ENCODE measurements around the gene RFX8.

DNA sequence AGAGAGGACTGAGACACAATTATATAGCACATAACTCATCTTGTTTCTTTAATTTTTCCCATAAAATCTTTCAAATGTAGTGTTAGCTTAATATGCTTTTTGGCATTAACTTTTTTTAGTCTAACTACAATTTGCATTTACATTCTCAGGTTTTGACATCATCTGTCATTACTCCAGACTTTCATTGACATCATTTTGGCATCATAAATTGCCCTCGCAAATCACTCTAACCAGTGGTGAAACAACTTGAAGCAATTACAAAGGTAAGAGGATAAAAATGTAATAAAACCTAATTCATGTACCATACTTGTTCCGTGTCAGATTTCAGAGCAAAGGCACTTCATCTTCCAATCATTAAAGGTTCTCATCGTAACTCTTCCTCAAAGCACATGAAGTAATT lies 41.4 kb downstream of the RFX8 start:
- TF ChIP-seq MYC (IDR thresholded peaks at IDR 0.05; ENCODE audit: borderline replicate concordance, low read length) (no peak), JUNB (IDR thresholded peaks at IDR 0.05) (no peak), EP300 (IDR thresholded peaks at IDR 0.05) (no peak), TP53 (CRISPR knock-in tag; IDR thresholded peaks at IDR 0.05) (no peak), RCOR1 (IDR thresholded peaks at IDR 0.05; ENCODE audit: low read depth, low read length) (no peak), MAFK (IDR thresholded peaks at IDR 0.05; ENCODE audit: partially characterized antibody) (no peak), CHD2 (IDR thresholded peaks at IDR 0.05; ENCODE audit: low read length, partially characterized antibody) (no peak), BHLHE40 (IDR thresholded peaks at IDR 0.05; ENCODE audit: low read depth, low read length) (no peak), POLR2A (IDR thresholded peaks at IDR 0.05; ENCODE audit: low read length) (no peak)
- TF ChIP-seq, protein P1, sequence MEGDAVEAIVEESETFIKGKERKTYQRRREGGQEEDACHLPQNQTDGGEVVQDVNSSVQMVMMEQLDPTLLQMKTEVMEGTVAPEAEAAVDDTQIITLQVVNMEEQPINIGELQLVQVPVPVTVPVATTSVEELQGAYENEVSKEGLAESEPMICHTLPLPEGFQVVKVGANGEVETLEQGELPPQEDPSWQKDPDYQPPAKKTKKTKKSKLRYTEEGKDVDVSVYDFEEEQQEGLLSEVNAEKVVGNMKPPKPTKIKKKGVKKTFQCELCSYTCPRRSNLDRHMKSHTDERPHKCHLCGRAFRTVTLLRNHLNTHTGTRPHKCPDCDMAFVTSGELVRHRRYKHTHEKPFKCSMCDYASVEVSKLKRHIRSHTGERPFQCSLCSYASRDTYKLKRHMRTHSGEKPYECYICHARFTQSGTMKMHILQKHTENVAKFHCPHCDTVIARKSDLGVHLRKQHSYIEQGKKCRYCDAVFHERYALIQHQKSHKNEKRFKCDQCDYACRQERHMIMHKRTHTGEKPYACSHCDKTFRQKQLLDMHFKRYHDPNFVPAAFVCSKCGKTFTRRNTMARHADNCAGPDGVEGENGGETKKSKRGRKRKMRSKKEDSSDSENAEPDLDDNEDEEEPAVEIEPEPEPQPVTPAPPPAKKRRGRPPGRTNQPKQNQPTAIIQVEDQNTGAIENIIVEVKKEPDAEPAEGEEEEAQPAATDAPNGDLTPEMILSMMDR (IDR thresholded peaks at IDR 0.05): no peak
- TF ChIP-seq, protein P2, sequence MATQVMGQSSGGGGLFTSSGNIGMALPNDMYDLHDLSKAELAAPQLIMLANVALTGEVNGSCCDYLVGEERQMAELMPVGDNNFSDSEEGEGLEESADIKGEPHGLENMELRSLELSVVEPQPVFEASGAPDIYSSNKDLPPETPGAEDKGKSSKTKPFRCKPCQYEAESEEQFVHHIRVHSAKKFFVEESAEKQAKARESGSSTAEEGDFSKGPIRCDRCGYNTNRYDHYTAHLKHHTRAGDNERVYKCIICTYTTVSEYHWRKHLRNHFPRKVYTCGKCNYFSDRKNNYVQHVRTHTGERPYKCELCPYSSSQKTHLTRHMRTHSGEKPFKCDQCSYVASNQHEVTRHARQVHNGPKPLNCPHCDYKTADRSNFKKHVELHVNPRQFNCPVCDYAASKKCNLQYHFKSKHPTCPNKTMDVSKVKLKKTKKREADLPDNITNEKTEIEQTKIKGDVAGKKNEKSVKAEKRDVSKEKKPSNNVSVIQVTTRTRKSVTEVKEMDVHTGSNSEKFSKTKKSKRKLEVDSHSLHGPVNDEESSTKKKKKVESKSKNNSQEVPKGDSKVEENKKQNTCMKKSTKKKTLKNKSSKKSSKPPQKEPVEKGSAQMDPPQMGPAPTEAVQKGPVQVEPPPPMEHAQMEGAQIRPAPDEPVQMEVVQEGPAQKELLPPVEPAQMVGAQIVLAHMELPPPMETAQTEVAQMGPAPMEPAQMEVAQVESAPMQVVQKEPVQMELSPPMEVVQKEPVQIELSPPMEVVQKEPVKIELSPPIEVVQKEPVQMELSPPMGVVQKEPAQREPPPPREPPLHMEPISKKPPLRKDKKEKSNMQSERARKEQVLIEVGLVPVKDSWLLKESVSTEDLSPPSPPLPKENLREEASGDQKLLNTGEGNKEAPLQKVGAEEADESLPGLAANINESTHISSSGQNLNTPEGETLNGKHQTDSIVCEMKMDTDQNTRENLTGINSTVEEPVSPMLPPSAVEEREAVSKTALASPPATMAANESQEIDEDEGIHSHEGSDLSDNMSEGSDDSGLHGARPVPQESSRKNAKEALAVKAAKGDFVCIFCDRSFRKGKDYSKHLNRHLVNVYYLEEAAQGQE (IDR thresholded peaks at IDR 0.05): no peak
